Fibroblast of peridontal ligament (primary cell): ENCODE results near the gene UMOD.

Source experiments
- DNase-seq: peaks from one replicate; pipeline ENCODE4 v3.0.0-alpha.2; 2010; ENCODE audit errors: extremely low read depth

The UMOD gene

DNA sequence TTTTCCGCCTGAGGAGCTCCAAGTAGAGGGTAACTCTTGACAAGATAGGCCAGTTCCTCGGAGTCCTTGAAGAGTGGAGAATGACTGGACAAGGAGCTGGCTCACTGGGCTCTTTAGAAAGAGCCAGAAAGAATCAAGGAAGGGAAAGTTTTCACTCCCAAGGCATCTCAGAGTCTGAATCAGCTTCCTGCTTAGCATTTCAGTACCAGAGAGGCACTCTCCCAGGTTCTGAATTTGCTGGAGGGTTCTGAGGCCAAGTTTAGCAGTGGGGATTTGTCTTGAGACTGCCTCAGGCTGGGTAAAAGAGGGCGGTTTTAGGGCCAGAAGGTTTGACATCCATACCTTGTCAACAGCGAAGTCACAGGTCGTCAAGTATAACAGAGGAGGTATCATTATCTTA is 50.7 kb downstream of the UMOD start:
- DNase-seq: no peak

- DNase-seq: peak; percentile 10
These were observed 52.0 kb downstream of the UMOD start for GRCh38 chr16:20300312-20301097.

DNA sequence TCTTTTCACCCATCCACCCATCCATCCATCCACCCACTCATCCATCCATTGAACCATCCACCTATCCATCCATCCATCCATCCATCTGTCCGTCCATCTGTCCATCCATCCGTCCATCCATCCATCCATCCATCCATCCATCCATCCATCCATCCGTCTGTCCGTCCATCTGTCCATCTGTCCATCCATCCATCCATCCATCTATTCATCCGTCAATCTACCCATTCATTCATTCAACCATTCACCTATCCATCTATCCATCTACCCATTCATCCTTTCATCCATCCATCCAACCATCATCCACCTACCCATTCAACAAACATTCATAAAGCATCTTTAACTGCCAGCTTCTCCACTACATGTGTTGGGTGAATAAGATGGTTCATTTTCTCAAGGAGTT is 54.1 kb downstream of the UMOD start:
- DNase-seq: no peak

GRCh38 chr16:20291208-20292206 is 61.0 kb downstream of the UMOD start:
- no peak for DNase-seq

- DNase-seq: no peak
These were observed 62.9 kb downstream of the UMOD start for GRCh38 chr16:20289571-20289970.

GRCh38 chr16:20285993-20286499 is 66.5 kb downstream of the UMOD start:
- no peak for DNase-seq
